ENCODE results near the gene TMEM250.

DNA sequence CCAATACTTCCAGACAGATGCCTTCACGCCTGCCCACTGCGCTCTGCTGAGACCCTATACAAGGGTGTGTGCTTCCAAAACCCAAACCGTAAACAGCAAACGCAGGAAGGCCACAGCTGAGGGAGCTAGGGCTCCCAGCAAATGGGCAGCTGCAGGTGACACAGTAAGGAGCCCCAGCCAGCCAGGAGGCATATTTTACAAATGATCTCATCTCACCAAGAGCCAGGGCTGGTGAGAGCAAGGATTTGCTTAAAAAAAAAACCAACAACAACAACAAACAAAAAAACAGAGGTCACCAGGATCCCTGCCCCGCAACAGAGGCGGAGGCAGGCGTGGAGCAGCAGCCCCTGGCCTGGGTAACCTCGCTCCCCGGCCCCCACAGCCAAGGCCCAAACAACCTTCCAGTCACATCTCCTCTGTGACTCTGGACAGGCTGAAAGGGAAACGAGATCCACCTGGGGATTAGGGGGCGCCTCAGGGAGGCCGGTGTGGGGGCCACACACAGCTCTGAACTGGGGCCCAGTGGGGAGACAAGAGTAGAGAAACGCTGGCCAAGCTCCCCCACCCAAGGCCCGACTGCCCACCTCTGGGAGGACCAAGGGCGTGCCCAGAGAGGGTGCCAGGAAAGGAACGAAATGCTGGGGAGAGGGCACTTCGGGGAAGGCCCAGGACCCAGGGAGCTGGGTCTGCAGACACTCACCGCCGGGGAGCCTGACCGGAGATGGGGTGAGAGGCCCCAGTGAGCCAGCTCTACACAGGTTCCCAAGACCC lies 26.9 kb downstream of the TMEM250 start:
- TF ChIP-seq, protein P1, sequence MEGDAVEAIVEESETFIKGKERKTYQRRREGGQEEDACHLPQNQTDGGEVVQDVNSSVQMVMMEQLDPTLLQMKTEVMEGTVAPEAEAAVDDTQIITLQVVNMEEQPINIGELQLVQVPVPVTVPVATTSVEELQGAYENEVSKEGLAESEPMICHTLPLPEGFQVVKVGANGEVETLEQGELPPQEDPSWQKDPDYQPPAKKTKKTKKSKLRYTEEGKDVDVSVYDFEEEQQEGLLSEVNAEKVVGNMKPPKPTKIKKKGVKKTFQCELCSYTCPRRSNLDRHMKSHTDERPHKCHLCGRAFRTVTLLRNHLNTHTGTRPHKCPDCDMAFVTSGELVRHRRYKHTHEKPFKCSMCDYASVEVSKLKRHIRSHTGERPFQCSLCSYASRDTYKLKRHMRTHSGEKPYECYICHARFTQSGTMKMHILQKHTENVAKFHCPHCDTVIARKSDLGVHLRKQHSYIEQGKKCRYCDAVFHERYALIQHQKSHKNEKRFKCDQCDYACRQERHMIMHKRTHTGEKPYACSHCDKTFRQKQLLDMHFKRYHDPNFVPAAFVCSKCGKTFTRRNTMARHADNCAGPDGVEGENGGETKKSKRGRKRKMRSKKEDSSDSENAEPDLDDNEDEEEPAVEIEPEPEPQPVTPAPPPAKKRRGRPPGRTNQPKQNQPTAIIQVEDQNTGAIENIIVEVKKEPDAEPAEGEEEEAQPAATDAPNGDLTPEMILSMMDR (IDR thresholded peaks at IDR 0.05 in 4 of 5, conservative IDR thresholded peaks at IDR 0.05 in 1 of 5): no peak
- TF ChIP-seq POLR2A (IDR thresholded peaks at IDR 0.05): peak; percentile 52 to 60

All from gastrocnemius medialis (tissue), 4 donors.